Measurements from ENCODE around the gene INPP5E.

DNA sequence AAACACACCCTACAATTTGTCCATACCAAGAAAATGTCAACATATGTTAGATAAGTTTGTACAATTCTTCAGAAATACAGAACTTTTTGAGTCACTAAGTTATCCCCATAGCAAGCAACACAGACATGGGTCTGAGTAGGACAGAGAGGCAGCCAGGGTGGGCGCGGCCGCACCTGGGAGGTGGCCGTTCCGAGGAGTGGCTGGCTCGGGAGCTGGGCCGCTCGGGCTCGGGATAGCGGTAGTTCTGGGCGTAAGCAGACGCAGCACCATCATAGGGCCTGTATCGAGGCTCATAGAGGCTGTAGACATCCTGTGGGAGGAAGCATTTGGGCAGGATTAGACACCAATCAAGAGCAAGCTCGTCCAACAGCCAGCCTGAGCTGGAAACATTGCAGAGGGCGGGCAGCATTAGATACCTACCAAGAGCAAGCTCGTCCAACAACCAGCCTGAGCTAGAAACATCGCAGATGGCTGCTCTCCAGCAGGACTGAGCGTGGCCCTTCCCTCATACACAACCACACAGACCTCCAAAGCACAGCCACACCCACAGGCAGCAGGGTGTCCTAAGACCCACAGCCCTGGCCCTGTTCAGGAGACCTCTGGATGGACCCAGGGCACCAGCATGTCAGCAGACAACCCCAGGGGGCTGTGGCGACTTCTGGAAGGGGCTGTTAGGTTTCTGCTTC is 32.3 kb upstream of the INPP5E start:
- TF ChIP-seq POLR2A (IDR thresholded peaks at IDR 0.05), result no peak
- TF ChIP-seq, protein P1, sequence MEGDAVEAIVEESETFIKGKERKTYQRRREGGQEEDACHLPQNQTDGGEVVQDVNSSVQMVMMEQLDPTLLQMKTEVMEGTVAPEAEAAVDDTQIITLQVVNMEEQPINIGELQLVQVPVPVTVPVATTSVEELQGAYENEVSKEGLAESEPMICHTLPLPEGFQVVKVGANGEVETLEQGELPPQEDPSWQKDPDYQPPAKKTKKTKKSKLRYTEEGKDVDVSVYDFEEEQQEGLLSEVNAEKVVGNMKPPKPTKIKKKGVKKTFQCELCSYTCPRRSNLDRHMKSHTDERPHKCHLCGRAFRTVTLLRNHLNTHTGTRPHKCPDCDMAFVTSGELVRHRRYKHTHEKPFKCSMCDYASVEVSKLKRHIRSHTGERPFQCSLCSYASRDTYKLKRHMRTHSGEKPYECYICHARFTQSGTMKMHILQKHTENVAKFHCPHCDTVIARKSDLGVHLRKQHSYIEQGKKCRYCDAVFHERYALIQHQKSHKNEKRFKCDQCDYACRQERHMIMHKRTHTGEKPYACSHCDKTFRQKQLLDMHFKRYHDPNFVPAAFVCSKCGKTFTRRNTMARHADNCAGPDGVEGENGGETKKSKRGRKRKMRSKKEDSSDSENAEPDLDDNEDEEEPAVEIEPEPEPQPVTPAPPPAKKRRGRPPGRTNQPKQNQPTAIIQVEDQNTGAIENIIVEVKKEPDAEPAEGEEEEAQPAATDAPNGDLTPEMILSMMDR (IDR thresholded peaks at IDR 0.05), result no peak

Measured in adrenal gland (tissue), 5 donors.